GM12891 (cell line): ENCODE measurements around the gene AMBP.

ENCODE experiments used
- PAX5 ChIP-seq: IDR thresholded peaks from 2 replicates; pipeline ENCODE4 v1.6.1; 2011; ENCODE audit warnings: low read length, moderate library complexity, mild to moderate bottlenecking; ENCODE audit not compliant: insufficient read depth, severe bottlenecking
- POLR2A ChIP-seq: IDR thresholded peaks from 2 replicates; pipeline ENCODE4 v1.6.1; 2011; ENCODE audit warnings: low read depth, low read length, control low read depth
- POLR2AphosphoS5 ChIP-seq: IDR thresholded peaks from 2 replicates; pipeline ENCODE4 v1.6.1; 2011; ENCODE audit warnings: low read depth, low read length, control low read depth
- POU2F2 ChIP-seq: IDR thresholded peaks from 2 replicates; pipeline ENCODE4 v1.6.1; 2011; ENCODE audit warnings: low read depth, mild to moderate bottlenecking, control low read depth, low read length, moderate library complexity
- SPI1 ChIP-seq: IDR thresholded peaks from 2 replicates; pipeline ENCODE4 v1.6.1; 2011; ENCODE audit warnings: low read depth, low read length, control low read depth
- TAF1 ChIP-seq: IDR thresholded peaks from 2 replicates; pipeline ENCODE4 v1.6.1; 2011; ENCODE audit warnings: low read depth, low read length, control low read depth

- no peak for TF ChIP-seq POLR2A
- no peak for TF ChIP-seq TAF1
- TF ChIP-seq POLR2AphosphoS5: no peak
- no peak for TF ChIP-seq POU2F2
- no peak for TF ChIP-seq PAX5
- TF ChIP-seq SPI1: no peak
Observed at GRCh38 chr9:114054191-114054690, 23.9 kb downstream of the AMBP start.
